CD4-positive, alpha-beta T cell treated with Interleukin-2 at 100 ng/mL for 4 hours (primary cell): ENCODE measurements around the gene DZANK1.
"Not testable (repeated sequence)": the region's sequence is repeated elsewhere in the genome, so short reads cannot be mapped to it uniquely, and the experiment has no call there.

Experiments used
- DNase-seq: peaks from one replicate; pipeline ENCODE4 v3.0.0-alpha.2; 2020; ENCODE audit warnings: low spot score

DZANK1 gene

DNA sequence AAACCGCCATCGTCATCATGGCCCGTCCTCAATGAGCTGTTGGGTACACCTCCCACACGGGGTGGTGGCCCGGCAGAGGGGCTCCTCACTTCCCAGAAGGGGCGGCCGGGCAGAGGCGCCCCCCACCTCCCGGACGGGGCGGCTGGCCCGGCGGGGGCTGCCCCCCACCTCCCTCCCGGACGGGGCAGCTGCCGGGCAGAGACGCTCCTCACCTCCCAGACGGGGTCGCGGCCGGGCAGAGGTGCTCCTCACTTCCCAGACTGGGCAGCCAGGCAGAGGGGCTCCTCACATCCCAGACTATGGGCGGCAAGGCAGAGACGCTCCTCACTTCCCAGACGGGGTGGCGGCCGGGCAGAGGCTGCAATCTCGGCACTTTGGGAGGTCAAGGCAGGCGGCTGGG lies 91.3 kb downstream of the DZANK1 start:
- not testable (repeated sequence) for DNase-seq

GRCh38 chr20:18372296-18372695 lies 94.5 kb downstream of the DZANK1 start:
- DNase-seq, result no peak

- no peak for DNase-seq
Measured at GRCh38 chr20:18364768-18365167, 102.1 kb downstream of the DZANK1 start.

- DNase-seq, result no peak
Measured at GRCh38 chr20:18363708-18364107, 103.1 kb downstream of the DZANK1 start.

DNA sequence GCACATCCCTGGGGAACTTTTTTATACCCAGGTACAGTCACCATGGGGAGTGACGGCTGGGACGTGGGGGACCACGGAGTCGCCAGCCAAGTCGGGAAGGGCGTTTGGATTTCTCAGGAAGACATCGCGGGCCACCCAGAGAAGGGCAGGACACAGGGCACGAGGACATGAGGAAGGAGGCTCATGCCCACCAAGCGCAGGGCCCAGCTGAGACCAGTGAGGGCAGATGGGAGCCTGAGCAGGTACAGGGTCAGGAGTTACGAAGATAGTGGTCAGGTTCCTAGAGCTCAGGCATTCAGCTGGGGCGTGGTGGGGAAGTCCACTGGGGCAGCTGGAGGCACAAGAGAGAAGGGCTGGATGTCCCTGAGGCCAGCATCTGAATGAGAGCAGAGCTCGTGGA lies 103.9 kb downstream of the DZANK1 start:
- DNase-seq, result no peak

- no peak for DNase-seq
Measured at GRCh38 chr20:18361678-18362077, 105.2 kb downstream of the DZANK1 start.

GRCh38 chr20:18360635-18361034 lies 106.2 kb downstream of the DZANK1 start:
- DNase-seq, result no peak

GRCh38 chr20:18359854-18360253 lies 107.0 kb downstream of the DZANK1 start:
- no peak for DNase-seq

- DNase-seq, result not testable (repeated sequence)
Measured at GRCh38 chr20:18349749-18350148, 117.1 kb downstream of the DZANK1 start.
